Right cardiac atrium (tissue), 5 donors: ENCODE data around the gene PPP1R3F. TPM values are rescaled to one million over a fixed set of nuclear protein-coding genes. Genes with fewer than 3 reads are reported as not detected.

Source experiments
- ATAC-seq, 2 donors: fragments of 200-7000 bp; cut with Tn5 transposase; one replicate each; pipeline versions ENCODE4 v1.8.0 to v1.9.1; 2020; ENCODE audit warnings: moderate library complexity in 2 of 2, mild to moderate bottlenecking in 1 of 2
- DNase-seq, 3 donors: peaks; one replicate each; pipeline ENCODE4 v3.0.0-alpha.2; 2020
- H3K27ac ChIP-seq: one replicate; pipeline ENCODE4 v1.5.1; 2013; ENCODE audit warnings: mild to moderate bottlenecking, low read length, control low read depth, moderate library complexity
- H3K27me3 ChIP-seq: one replicate; pipeline ENCODE4 v1.6.1; 2013; ENCODE audit not compliant: control insufficient read depth, insufficient read depth
- H3K4me1 ChIP-seq: one replicate; pipeline ENCODE4 v1.6.1; 2013; ENCODE audit warnings: low read length; ENCODE audit not compliant: control insufficient read depth, insufficient read depth
- H3K4me3 ChIP-seq: one replicate; pipeline ENCODE4 v1.5.1; 2013; ENCODE audit warnings: low read length, control low read depth
- H3K9me3 ChIP-seq: one replicate; pipeline ENCODE4 v1.6.1; 2013; ENCODE audit warnings: low read length; ENCODE audit not compliant: control insufficient read depth
- WGBS: extraction: QIAGEN DNeasy Blood & Tissue Kit; methylation state at CpG from one replicate; pipeline ENCODE4 v1.1.7; 2013; 5-methylcytosine and 5-hydroxymethylcytosine counted together
- intact Hi-C, 4 donors: fragments of 100-400 bp; cut with DNase I; formaldehyde crosslinking; loops; one replicate each; pipeline versions ENCODE4 v1.11.0 to v1.14.0; 2022 to 2023
- polyA plus RNA-seq: library from polyadenylated mRNA; stranded (reverse); fragments of 200-250 nt; gene quantifications from one replicate; pipeline ENCODE4 v1.2.3, GENCODE V29; 2013
- total RNA-seq, 4 donors: library from RNA; stranded (reverse); fragmentation: NEBNext Ultra II Directional; extraction: Animal tissue kit (Norgen Biotek cat#: 25700); gene quantifications; one replicate each; pipeline ENCODE4 v1.2.1, GENCODE V29; 2021
- donor health status: healthy with polysubstance abuse.
- donor health status: DM: no; HTN: yes; CAD: no.
- donor health status: DM: no; HTN: no; CAD: no.
- donor health status: DM: no; HTN: yes; CAD: no; lungs with severe emphysema.
- donor health status: DM: yes; HTN: yes; CAD: no.

The PPP1R3F gene
- total and polyA plus RNA-seq, 5 donors: 23.5 to 29.3 (median 25.1) TPM

DNA sequence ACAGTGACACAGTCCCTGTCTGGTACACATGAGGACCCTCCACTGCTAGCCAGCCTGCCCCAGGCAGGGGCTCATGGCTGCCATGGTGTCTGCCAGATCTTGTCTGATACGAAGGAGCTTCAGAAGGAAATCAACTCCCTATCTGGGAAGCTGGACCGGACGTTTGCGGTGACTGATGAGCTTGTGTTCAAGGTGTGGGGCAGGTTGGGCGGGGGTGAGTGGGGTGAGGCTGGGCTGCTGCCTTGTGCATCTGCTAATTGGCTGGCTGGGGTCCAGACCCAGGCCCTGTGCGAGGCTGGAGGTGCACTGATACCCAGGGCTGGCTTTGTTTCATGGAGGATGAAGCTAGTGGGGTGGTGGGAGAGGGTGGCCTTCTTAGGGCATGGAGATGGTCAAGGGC, 20.5 kb upstream of the PPP1R3F start:
- Histone ChIP-seq H3K9me3 (no peaks in the 10 kb centered on the region), H3K4me1 (no peaks in the 10 kb centered on the region), H3K27me3 (no peaks in the 10 kb centered on the region), H3K27ac (no peak overlapping the region), H3K4me3 (no peak overlapping the region)
- 92% methylated on average over 6 of the region's 6 CpGs for WGBS
- ATAC-seq (no peak), DNase-seq (no peak)
- intact Hi-C loops: no loop called here

DNA sequence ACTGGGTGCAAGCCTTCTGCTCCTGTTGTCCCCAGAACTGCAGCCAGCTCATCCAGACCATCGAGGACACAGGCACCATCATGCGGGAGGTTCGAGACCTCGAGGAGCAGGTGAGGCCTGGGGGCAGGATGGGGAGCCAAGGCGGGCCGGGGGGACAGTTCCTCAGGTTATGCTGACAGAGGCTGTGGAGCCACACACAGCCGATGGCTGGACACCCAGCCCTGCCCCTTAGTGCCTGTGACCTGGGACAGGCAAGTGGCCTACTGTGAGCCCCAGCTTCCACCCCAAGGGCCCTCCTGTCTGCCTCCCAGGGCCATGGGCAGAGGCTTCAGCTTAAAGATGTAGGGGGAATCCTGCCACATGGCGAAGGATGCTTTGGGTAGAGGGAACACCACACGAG, 20.0 kb upstream of the PPP1R3F start:
- intact Hi-C loops: no loop called here
- no peak overlapping the region for H3K27ac ChIP-seq
- H3K4me1 ChIP-seq: no peaks in the 10 kb centered on the region
- no peaks in the 10 kb centered on the region for H3K9me3 ChIP-seq
- 90% methylated on average over 9 of the region's 9 CpGs for WGBS
- no peaks in the 10 kb centered on the region for H3K27me3 ChIP-seq
- ATAC-seq: no peak
- H3K4me3 ChIP-seq: no peak overlapping the region
- no peak for DNase-seq

DNA sequence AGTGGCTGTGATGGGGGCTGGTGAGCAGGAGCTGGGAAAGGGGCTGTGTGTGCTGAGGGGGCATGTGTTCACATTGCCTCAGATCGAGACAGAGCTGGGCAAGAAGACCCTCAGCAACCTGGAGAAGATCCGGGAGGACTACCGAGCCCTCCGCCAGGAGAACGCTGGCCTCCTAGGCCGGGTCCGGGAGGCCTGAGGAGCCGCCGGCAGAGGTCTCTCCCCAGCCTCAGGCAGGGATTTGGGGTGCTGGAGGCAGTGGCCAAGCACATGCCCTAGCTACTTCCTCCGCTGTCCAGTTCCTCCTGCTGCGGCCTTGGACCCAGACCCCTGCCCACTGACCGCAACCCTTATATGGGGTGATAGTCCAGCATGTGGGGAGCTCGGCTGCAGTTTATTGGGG, 19.5 kb upstream of the PPP1R3F start:
- DNase-seq: no peak
- H3K27ac ChIP-seq: no peak overlapping the region
- intact Hi-C loops: no loop called here
- no peaks in the 10 kb centered on the region for H3K27me3 ChIP-seq
- WGBS: 97% methylated on average over 13 of the region's 13 CpGs
- no peak overlapping the region for H3K4me3 ChIP-seq
- ATAC-seq: no peak
- no peaks in the 10 kb centered on the region for H3K4me1 ChIP-seq
- H3K9me3 ChIP-seq: no peaks in the 10 kb centered on the region

DNA sequence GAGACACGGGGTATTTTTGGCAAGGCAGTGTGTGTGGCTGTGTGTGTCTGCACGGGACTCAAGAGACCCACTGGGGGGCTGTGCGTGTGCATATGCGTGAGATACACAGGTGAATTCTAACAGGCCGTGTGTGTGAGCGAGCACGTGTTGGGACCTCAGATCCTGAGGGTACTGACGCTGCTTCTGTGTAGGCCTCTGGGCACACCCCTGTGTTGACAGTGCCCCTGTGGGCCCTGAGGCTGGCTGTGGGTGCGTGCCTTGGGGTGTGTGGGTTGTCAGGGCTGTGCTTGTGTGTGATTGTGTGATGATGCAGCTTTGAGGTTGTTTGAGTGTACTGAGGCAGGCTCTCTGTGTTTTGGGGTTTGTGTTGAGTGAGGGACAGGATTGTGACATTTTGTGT, 19.0 kb upstream of the PPP1R3F start:
- no peak for DNase-seq
- no peak for ATAC-seq
- H3K27ac ChIP-seq: no peak overlapping the region
- H3K27me3 ChIP-seq: no peaks in the 10 kb centered on the region
- intact Hi-C loops: no loop called here
- 92% methylated on average over 9 of the region's 9 CpGs for WGBS
- no peak overlapping the region for H3K4me3 ChIP-seq
- no peaks in the 10 kb centered on the region for H3K4me1 ChIP-seq
- no peaks in the 10 kb centered on the region for H3K9me3 ChIP-seq

DNA sequence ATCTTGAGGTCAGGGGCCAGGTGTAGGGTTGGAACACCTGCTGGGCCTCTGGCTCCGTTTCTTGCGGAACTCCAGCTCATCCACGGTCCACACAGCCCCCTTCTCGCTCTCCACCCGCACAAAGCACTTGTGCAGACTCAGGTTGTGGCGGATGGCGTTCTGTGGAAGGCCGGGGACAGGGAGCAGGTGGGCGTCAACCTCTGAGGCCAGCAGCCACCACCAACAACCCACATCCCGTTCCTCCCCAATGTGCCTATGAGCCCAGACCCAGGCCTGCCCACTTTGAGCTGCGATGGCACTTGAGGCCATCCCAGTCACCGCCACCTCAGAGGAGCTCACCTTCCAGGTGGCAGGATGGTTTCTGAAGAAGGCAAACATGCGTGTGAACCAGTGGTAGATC, 18.3 kb upstream of the PPP1R3F start:
- ATAC-seq: no peak
- intact Hi-C loops: no loop called here
- DNase-seq: no peak
- WGBS: 93% methylated on average over 13 of the region's 13 CpGs
- H3K4me3 ChIP-seq: no peak overlapping the region
- H3K27ac ChIP-seq: no peak overlapping the region
- no peaks in the 10 kb centered on the region for H3K4me1 ChIP-seq
- H3K27me3 ChIP-seq: no peaks in the 10 kb centered on the region
- H3K9me3 ChIP-seq: no peaks in the 10 kb centered on the region

DNA sequence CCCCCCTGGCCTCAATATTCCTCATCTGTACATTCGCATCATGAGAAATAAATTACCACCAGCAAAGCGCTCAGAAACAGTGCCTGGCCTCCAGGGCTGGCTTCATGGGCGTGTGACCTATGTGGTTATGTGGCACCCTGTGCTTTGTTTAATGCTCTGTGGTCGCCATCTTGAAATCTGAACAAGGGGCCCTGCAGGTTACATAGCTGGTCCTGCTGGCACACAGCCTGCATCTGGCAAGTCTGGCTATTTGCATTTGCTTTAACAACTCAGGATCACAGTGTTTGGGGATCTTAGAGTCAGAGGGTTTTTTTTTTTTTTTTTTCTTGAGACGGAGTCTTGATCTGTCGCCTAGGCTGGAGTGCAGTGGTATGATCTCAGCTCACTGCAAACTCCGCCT, 15.0 kb upstream of the PPP1R3F start:
- Histone ChIP-seq H3K4me3 (no peak overlapping the region), H3K9me3 (no peaks in the 10 kb centered on the region), H3K27ac (no peak overlapping the region), H3K4me1 (no peaks in the 10 kb centered on the region), H3K27me3 (no peaks in the 10 kb centered on the region)
- 90% methylated on average over 7 of the region's 7 CpGs for WGBS
- no peak for ATAC-seq
- DNase-seq: no peak
- intact Hi-C loops: no loop called here

DNA sequence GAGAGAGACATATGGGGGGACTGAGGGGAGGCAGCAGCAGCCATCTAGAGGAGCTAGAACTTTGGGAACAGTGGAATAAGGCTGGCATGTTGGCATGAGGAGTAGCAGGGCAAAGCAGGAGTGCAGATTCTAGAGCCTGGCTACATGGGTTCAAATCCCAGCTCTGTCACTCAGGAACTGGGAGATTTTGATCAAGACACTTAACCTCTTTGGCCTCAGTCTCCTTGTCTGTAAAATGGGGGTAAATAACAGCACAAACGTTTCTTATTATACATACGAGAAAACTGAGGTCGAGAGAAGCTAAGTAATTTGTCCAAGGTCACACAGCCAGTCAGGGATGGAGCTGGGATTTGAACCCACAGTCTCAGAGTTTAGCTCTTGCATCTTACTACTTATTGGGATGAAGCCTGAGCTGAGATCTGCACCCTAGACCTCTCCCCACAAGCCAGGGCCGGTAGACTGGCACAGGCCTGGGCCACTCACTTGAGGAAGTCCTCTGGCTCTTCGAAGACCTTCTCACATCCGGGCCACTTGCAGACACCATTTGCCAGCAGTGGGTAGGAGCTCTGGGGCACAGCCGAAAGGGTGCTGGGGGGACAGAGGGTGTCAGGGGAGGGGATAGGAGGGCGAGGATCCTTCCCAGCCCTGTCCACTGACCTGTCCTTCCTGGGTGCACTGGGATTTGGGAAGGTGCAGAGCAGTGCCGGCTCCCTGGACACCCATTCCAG, 13.2 kb upstream of the PPP1R3F start:
- no peaks in the 10 kb centered on the region for H3K4me1 ChIP-seq
- no peak for ATAC-seq
- no peak overlapping the region for H3K27ac ChIP-seq
- H3K9me3 ChIP-seq: no peaks in the 10 kb centered on the region
- no peak overlapping the region for H3K4me3 ChIP-seq
- WGBS: 84% methylated on average over 9 of the region's 9 CpGs
- intact Hi-C loops: no loop called here
- no peaks in the 10 kb centered on the region for H3K27me3 ChIP-seq
- DNase-seq: no peak

DNA sequence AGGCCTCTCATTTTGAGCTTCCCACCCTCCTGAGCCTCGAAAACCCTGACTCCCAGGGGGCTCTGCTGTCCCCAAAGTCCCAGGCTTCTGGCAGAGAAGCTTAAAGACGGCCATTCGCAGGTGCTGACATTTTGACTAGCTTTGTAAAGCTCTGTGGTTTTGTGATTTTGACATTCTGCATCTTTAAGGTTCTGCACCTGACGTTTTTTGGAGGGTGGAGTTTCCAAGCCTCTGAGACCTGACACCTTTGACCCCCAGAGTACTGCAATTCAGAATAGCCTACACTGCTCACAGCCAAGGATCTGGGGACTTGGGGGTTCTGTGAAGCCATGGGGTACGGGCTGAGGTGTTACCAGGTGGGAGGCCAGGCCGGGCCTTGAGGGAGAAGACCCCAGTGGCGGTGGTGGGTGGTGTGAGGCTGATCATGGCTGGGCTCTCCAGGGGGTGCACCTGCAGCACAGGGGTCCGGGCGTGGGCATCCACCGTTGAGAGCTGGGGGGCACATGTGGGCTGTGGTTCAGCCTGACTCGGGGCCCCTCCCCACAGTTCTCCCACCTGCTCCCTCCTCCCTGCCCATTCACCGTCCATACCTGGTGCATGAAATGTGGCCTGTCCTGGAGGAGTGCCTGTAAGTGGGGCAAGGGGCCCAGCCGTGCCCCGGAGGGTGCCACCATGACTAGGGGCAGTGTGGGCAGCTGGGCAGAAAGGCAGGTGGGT, 12.4 kb upstream of the PPP1R3F start:
- ATAC-seq: no peak
- WGBS: 85% methylated on average over 14 of the region's 14 CpGs
- no peak overlapping the region for H3K4me3 ChIP-seq
- no peak overlapping the region for H3K27ac ChIP-seq
- H3K27me3 ChIP-seq: no peaks in the 10 kb centered on the region
- DNase-seq: no peak
- H3K4me1 ChIP-seq: no peaks in the 10 kb centered on the region
- H3K9me3 ChIP-seq: no peaks in the 10 kb centered on the region
- intact Hi-C loops: no loop called here

DNA sequence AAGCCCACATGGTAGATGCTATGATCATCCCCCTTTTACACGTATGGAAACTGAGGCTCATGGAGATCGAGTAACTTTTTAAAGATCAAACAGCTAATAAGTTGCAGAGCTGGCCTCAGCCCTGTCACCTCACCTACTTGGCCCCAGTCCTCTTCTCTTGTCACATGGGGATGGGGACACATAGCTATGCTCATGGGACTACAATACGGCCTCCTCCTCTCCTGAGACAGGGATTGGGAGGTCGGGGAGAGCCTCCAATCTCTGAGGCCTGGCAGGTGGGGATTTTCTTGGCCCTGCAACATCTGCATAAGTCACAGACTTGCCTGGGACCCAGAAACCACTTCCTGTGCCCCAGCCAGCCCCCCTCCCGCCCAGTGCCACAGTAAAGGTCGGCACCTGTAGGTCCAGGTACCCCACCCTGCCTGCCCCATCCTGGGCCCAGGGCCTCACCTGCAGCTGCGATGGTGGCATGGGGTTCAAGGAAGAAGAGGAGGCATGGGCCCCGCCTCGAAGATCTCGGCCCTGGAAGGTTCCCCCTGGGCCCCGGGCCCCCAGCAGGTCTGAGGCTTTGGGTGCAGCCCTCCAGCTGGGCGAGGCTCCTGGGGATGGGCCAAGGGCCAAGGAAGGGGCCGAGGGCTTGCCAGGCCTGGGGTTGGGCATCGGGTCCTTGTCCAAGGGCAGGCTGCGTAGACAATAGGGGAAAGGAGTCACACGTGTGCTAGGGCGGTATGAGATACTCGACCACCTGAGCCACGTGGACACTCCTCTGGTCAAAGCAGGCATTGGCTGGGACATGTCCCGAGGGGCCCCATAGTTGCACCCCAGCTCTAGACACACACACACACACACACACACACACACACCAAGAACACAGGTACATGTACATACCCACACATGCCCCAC, 11.5 kb upstream of the PPP1R3F start:
- Histone ChIP-seq H3K27ac (no peak overlapping the region), H3K4me1 (no peaks in the 10 kb centered on the region), H3K27me3 (no peaks in the 10 kb centered on the region), H3K9me3 (no peaks in the 10 kb centered on the region), H3K4me3 (no peak overlapping the region)
- no peak for DNase-seq
- intact Hi-C loops: no loop called here
- 75% methylated on average over 20 of the region's 20 CpGs for WGBS
- no peak for ATAC-seq

DNA sequence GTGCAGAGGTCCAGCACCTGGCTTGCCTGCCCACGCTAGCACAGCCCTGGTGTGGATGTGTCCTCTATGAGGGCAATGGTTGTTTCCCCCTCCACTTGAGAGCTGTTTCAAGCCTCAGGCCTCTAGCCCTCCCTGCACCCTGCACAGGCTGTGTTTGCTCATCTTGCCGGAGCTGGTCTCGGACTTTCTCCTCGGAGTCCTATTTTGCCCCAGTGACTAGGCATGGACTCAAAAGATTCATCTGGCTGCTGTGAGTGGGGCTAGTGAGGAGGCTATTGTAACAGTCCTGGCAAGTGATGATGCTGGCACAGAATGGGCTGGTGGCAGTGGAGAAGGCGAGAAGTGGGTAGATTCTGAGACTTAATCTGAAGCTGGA, 10.9 kb upstream of the PPP1R3F start:
- ATAC-seq (no peak), DNase-seq (no peak)
- Histone ChIP-seq H3K4me1 (no peaks in the 10 kb centered on the region), H3K27ac (no peak overlapping the region), H3K4me3 (no peak overlapping the region), H3K27me3 (no peaks in the 10 kb centered on the region), H3K9me3 (no peaks in the 10 kb centered on the region)
- WGBS: 91% methylated on average over 5 of the region's 5 CpGs
- intact Hi-C loops: no loop called here
